Measurements from ENCODE around the gene RGL2.

RGL2 gene

DNA sequence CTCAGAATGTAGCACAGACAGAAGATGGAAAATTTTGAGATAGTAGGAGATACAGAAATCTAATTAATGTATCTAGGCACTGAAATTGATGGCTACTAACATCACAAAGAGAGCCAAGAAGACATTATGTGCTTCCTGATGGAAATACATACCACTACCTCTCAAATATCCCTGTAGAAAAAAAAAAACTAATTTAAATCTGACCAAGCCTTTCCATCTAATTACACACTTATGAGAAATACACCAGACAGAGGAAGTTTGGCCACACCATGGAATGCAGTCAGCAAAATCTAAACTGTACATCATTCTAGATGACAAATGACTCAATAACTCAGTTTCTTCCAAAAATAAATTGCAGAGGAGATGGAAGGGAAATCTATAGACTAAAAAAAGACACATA, 46.0 kb downstream of the RGL2 start:
- no peak overlapping the region for H3K4me3 ChIP-seq (replicated peaks; ENCODE audit: low read depth, low read length)
- TF ChIP-seq, protein P1, sequence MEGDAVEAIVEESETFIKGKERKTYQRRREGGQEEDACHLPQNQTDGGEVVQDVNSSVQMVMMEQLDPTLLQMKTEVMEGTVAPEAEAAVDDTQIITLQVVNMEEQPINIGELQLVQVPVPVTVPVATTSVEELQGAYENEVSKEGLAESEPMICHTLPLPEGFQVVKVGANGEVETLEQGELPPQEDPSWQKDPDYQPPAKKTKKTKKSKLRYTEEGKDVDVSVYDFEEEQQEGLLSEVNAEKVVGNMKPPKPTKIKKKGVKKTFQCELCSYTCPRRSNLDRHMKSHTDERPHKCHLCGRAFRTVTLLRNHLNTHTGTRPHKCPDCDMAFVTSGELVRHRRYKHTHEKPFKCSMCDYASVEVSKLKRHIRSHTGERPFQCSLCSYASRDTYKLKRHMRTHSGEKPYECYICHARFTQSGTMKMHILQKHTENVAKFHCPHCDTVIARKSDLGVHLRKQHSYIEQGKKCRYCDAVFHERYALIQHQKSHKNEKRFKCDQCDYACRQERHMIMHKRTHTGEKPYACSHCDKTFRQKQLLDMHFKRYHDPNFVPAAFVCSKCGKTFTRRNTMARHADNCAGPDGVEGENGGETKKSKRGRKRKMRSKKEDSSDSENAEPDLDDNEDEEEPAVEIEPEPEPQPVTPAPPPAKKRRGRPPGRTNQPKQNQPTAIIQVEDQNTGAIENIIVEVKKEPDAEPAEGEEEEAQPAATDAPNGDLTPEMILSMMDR (IDR thresholded peaks at IDR 0.05; ENCODE audit: low read length, missing control alignments): no peak
- no peak for DNase-seq (ENCODE audit: low read depth)

DNA sequence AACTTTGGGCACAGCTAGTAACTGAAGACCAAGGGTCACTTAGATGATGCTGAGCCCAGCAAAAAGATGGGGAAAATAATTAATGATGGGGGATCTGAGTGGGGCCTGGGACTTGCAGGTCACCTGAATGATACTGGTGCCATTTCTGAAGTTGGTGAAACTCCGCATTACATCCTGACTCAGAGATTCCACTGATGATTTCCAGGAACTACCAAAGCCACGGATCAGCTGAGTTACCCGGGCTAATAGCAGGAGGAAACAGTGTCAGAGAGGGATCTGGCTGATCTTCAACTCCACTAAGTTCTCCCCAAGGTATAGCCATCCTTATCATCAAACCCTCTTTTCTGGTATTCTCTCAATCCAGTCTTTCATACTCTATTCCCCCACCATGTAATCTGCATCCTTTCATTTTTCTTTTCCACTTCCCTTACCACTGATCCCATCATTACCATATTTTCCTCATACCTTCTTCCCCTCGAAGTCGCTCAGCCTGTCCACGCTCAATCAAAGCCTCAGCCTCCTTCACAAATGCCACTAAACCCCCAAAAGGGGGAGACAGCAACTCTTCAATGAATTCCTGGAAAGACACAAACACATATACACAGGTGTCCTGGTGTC, 47.2 kb downstream of the RGL2 start:
- TF ChIP-seq, protein P1 (IDR thresholded peaks at IDR 0.05; ENCODE audit: low read length, missing control alignments): no peak
- no peak overlapping the region for H3K4me3 ChIP-seq (replicated peaks; ENCODE audit: low read depth, low read length)
- no peak for DNase-seq (ENCODE audit: low read depth)

DNA sequence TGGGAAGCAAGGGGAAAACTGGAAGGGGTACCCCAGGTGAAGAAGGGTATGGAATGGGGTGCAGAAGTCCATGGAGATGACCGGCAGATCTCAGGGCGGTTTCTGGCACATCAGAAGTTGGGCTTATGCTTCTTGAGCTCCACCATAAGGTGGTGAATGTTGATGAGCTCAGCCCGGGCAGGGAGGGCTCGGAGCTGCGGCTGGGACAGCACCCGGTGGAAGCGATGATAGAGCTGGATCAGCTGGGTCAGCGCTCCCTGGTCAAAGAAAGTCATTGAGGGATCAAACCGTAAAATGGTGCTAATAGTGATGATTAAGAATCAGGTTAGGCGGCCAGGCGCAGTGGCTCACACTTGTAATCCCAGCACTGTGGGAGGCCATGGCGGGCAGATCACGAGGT, 48.0 kb downstream of the RGL2 start:
- DNase-seq (ENCODE audit: low read depth): no peak
- TF ChIP-seq, protein P1 (IDR thresholded peaks at IDR 0.05; ENCODE audit: low read length, missing control alignments): no peak
- peak overlapping the region; percentile 3 for H3K4me3 ChIP-seq (replicated peaks; ENCODE audit: low read depth, low read length)

DNA sequence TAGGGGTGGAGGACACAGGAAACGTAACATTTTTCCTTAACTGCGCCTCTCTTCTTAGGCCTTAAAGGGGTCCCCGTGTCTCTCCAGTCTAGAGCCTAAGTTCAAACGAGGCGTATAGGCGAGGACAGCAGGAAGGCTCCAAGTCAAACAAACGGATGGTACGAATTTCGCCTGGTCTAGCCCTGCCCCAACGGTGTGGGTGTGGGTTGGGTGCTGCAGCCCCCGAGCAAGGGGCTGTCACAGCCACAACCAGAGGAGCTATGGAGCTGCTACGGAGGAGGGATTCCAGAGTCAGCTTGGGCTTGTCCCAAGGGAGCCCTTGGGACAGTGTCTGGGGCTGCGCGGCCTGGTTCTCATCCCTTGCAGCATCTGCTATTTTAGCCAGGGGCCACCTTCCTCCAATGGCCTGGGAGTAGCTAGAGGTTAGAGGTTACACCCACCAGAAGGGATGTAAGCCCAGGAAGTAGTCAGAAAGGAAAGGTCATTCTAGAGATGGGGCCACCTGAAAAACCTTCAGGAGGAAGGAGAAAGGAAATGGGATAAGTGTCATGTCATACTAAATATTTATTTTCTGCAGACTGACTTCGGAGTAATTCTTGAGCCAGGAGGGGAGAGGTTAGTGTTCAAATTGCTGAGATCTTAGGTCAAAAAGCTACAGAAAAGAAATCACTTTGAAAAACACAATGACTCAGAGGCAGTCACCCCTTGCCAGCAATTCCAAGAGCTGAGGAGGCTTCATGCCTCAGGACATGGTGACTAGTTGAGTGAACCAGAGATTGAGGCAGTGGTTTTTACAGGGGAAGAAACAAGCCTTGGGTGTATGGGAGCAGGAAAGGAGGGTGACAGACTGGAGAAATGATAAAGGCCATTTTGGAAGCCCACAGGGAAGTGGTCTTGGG, 48.8 kb downstream of the RGL2 start:
- DNase-seq (ENCODE audit: low read depth): peak; percentile 65
- H3K4me3 ChIP-seq (replicated peaks; ENCODE audit: low read depth, low read length): peak overlapping the region; percentile 79
- TF ChIP-seq, protein P1 (IDR thresholded peaks at IDR 0.05; ENCODE audit: low read length, missing control alignments): no peak

DNA sequence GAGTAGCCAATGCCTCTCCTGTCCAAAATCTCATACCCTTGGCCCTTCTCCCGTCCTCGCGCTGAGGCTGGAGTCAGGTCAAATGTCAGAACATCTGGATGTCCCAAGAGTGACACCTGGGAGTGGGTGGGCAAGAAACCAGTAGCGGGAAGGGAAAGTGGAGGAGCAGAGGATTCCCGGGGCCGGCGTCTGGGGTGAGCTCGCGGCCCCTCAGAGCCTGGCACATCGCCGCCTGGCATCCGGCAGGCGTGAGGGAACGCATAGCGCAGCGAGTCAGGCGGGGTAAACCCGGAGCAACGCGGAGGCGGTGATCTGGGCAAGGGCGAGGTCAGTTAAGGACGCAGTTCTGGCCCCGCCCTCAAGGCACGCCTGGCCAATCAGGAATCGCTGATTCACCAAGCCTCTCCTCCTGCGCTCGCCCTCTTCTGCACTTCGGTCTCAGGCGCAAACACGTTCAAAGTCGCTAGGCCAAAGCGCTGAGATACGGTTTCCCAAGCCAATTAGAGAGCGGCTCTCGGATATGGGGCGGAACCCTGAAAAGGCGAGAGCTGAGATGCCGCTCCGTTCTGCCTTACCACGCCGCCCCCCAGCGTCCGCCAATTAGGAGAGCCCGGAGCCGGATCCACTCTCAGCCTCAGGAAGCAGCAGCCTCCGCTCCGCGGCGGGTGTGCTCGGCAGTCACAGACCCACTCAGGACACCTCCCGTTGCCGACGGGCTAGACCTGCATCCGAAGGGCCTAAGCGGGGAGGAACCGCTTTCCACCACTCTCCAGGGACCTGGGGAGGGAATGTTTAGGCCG, 49.6 kb downstream of the RGL2 start:
- TF ChIP-seq, protein P1 (IDR thresholded peaks at IDR 0.05; ENCODE audit: low read length, missing control alignments): no peak
- peak; percentile 100 for DNase-seq (ENCODE audit: low read depth)
- peak overlapping the region; percentile 79 for H3K4me3 ChIP-seq (replicated peaks; ENCODE audit: low read depth, low read length)

DNA sequence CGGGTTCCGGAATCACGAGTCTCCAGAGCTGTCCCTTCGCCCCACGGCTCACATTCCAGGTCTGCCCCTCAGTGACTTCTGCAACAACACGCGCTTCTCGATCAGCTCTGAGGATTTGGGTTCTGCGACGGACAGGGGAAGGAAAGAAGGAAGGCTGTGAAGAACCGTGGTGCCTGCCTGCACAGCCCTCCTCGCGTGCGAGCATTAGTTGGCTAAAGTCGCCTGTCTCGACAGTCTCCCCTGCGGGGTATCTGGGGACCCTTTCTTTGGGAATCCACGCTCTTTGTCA, 50.2 kb downstream of the RGL2 start:
- TF ChIP-seq, protein P1 (IDR thresholded peaks at IDR 0.05; ENCODE audit: low read length, missing control alignments): no peak
- H3K4me3 ChIP-seq (replicated peaks; ENCODE audit: low read depth, low read length): peak overlapping the region; percentile 79
- DNase-seq (ENCODE audit: low read depth): peak; percentile 58

All from fibroblast of pulmonary artery (primary cell).